ENCODE measurements around the gene VPS4A. TPM values are rescaled to one million over a fixed set of nuclear protein-coding genes. Genes with fewer than 3 reads are reported as not detected.

The VPS4A gene
- 10 to 100 TPM; 31.4 to 33.7 TPM for total RNA-seq

DNA sequence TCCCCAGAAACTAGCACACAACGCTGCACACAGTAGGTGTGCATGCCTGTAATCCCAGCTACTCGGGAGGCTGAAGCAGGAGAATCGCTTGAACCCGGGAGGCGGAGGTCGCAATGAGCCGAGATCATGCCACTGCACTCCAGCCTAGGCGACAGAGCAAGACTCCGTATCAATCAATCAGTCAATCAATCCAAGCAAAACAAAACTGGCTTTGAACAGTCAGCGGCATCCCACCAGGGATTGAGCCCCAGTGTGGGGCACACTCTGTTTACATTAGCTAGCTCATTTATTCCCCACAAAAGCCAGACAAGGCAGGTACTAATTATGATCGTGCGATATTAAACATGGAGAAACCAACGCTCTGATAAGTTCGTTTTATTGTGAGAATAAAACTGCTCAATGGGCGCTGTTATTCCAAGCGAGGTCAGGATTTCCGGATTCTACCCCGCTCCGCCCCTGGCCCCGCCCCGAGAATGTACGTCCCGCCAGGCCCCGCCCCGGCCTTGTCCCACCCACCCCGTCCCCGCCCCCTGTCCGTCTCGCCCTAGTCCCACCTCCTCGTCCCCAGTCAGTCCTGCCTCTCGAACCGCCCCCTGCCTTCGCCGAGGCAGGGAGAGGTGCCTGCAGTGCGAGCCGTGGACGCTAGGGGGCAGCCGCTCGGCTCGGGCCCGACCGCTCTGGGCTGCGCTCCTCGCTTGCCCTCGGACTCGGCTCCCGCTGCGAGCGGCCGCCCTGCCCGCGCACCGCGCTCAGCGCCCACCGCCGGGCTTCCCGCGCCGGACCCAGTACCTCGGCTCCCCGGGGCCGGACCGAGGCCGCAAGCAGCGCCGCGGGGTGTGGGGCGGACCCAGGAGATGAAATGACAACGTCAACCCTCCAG lies at the start of gene VPS4A:
Gene VPS4A (plus strand): TSS at position 698 of the 880 bp plus-strand sequence. CDS start 162 bp downstream, at position 860.
- CTCF ChIA-PET, result interaction anchor here (0.6 to 1.4 kb wide), 6 partner anchors 19 to 1522 kb away, joined by 3 to 8 read pairs (median 4); partner anchors contain the start of genes NIP7, PDF and SNTB2
- POLR2A ChIA-PET, result interaction anchor here (0.6 to 1.0 kb wide), 3 partner anchors 29 to 178 kb away, joined by 3 read pairs; partner anchors contain the start of genes CHTF8 and UTP4
- peaks cover 23% of the 10 kb centered on the region for H3K36me3 Mint-ChIP-seq (ENCODE audit: low read depth)
- H3K9me3 Mint-ChIP-seq (ENCODE audit: insufficient read depth), result no peaks in the 10 kb centered on the region
- peak within 1 kb of the TSS; percentile 98 for H3K27ac Mint-ChIP-seq
- peaks cover 23% of the 10 kb centered on the region for H3K4me1 Mint-ChIP-seq (ENCODE audit: low read depth)
- H3K4me3 Mint-ChIP-seq, result peak within 1 kb of the TSS; percentile 100
- H3K27me3 Mint-ChIP-seq (ENCODE audit: low read depth), result no peaks in the 10 kb centered on the region
- peak; percentile 98 for ATAC-seq
- peak; percentile 97 for DNase-seq

- Mint-ChIP-seq H3K9me3 (ENCODE audit: insufficient read depth) (no peaks in the 10 kb centered on the region), H3K27me3 (ENCODE audit: low read depth) (no peaks in the 10 kb centered on the region), H3K4me1 (ENCODE audit: low read depth) (no peaks in the 10 kb centered on the region), H3K4me3 (no peak overlapping the region), H3K36me3 (ENCODE audit: low read depth) (peaks cover 15% of the 10 kb centered on the region), H3K27ac (no peak overlapping the region)
- POLR2A ChIA-PET, result no interaction called here
- ATAC-seq, result no peak
- CTCF ChIA-PET, result no interaction called here
- DNase-seq, result no peak
These were observed 44.7 kb upstream of the VPS4A start for GRCh38 chr16:69266334-69267063.

GRCh38 chr16:69267633-69268032 lies 43.5 kb upstream of the VPS4A start:
- H3K27ac Mint-ChIP-seq, result no peak overlapping the region
- no peak for ATAC-seq
- ChIA-PET CTCF (no interaction called here), POLR2A (no interaction called here)
- H3K36me3 Mint-ChIP-seq (ENCODE audit: low read depth), result peaks cover 19% of the 10 kb centered on the region
- no peak overlapping the region for H3K4me3 Mint-ChIP-seq
- no peak for DNase-seq
- no peaks in the 10 kb centered on the region for H3K4me1 Mint-ChIP-seq (ENCODE audit: low read depth)
- H3K9me3 Mint-ChIP-seq (ENCODE audit: insufficient read depth), result no peaks in the 10 kb centered on the region
- H3K27me3 Mint-ChIP-seq (ENCODE audit: low read depth), result no peaks in the 10 kb centered on the region

DNA sequence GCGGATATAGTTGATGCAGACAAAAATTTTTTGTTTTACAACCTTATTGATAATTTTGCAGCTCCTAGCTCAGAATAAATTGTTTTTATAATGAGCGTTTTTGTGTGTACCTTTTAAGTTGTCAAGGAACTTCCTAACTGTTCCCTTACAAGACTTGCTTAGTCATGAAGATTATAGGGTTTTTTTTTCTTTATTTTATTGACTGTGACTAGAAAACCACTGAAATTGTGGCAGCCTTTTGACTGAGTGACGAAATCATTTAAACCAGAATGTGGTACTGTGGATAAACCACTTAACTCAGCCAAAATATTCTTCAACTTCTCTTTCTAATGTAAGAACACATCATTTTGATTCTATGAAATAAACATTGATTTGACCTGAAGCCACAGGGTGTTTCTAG lies 40.8 kb upstream of the VPS4A start:
- POLR2A ChIA-PET, result no interaction called here
- no peaks in the 10 kb centered on the region for H3K9me3 Mint-ChIP-seq (ENCODE audit: insufficient read depth)
- no peak overlapping the region for H3K27ac Mint-ChIP-seq
- no peak overlapping the region for H3K4me3 Mint-ChIP-seq
- H3K36me3 Mint-ChIP-seq (ENCODE audit: low read depth), result peaks cover 14% of the 10 kb centered on the region
- H3K4me1 Mint-ChIP-seq (ENCODE audit: low read depth), result no peaks in the 10 kb centered on the region
- CTCF ChIA-PET, result interaction anchor here (0.9 to 2.9 kb wide), 2 partner anchors 120 kb away, joined by 5 to 8 read pairs; no protein-coding TSS in a partner anchor
- DNase-seq (no peak), ATAC-seq (no peak)
- no peaks in the 10 kb centered on the region for H3K27me3 Mint-ChIP-seq (ENCODE audit: low read depth)

- POLR2A ChIA-PET, result no interaction called here
- Mint-ChIP-seq H3K4me1 (ENCODE audit: low read depth) (no peaks in the 10 kb centered on the region), H3K27ac (no peak overlapping the region), H3K36me3 (ENCODE audit: low read depth) (peaks cover 14% of the 10 kb centered on the region), H3K4me3 (no peak overlapping the region), H3K27me3 (ENCODE audit: low read depth) (no peaks in the 10 kb centered on the region), H3K9me3 (ENCODE audit: insufficient read depth) (no peaks in the 10 kb centered on the region)
- ATAC-seq, result no peak
- no peak for DNase-seq
- CTCF ChIA-PET, result interaction anchor here (1.7 to 2.9 kb wide), 2 partner anchors 15 to 120 kb away, joined by 7 to 8 read pairs; no protein-coding TSS in a partner anchor
These were observed 40.3 kb upstream of the VPS4A start for GRCh38 chr16:69270831-69271230.

DNA sequence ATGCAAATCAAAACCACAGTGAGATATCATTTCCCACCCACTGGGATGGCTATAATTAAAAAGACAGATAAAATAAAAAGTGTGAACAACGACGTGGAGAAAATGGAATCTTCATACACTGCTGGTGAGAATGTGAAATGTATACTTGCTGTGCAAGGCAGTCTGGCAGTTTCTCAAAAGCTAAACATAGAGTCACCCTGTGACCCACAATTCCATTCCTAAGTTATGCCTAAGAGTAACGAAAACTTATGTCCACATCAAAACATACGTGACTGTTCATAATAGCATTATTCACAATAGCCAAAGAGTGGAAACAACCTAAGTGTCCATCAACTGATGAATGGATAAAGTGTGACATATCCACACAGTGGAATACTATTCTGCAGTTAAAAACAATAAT lies 38.1 kb upstream of the VPS4A start:
- ATAC-seq, result no peak

GRCh38 chr16:69274699-69275235 lies 36.4 kb upstream of the VPS4A start:
- peaks cover 12% of the 10 kb centered on the region for H3K36me3 Mint-ChIP-seq (ENCODE audit: low read depth)
- H3K9me3 Mint-ChIP-seq (ENCODE audit: insufficient read depth), result no peaks in the 10 kb centered on the region
- H3K4me3 Mint-ChIP-seq, result no peak overlapping the region
- ATAC-seq (no peak), DNase-seq (no peak)
- CTCF ChIA-PET, result interaction anchor here (1.5 kb wide), 1 partner anchor 13 kb away, joined by 4 read pairs; no protein-coding TSS in a partner anchor
- no peaks in the 10 kb centered on the region for H3K27me3 Mint-ChIP-seq (ENCODE audit: low read depth)
- POLR2A ChIA-PET, result no interaction called here
- H3K27ac Mint-ChIP-seq, result no peak overlapping the region
- H3K4me1 Mint-ChIP-seq (ENCODE audit: low read depth), result no peaks in the 10 kb centered on the region

More for the DNA sequence above, 38.1 kb upstream of the VPS4A start:
- H3K4me1 Mint-ChIP-seq (ENCODE audit: low read depth), result no peaks in the 10 kb centered on the region
- peaks cover 14% of the 10 kb centered on the region for H3K36me3 Mint-ChIP-seq (ENCODE audit: low read depth)
- CTCF ChIA-PET, result interaction anchor here (1.5 to 2.9 kb wide), 2 partner anchors 24 to 123 kb away, joined by 3 to 8 read pairs; no protein-coding TSS in a partner anchor
- no peak overlapping the region for H3K4me3 Mint-ChIP-seq
- H3K27me3 Mint-ChIP-seq (ENCODE audit: low read depth), result no peaks in the 10 kb centered on the region
- H3K27ac Mint-ChIP-seq, result no peak overlapping the region
- no peaks in the 10 kb centered on the region for H3K9me3 Mint-ChIP-seq (ENCODE audit: insufficient read depth)
- POLR2A ChIA-PET, result no interaction called here
- no peak for DNase-seq

- POLR2A ChIA-PET, result interaction anchor here (0.6 kb wide), 1 partner anchor 33 kb away, joined by 3 read pairs; no protein-coding TSS in a partner anchor
- no peak for ATAC-seq
- no peaks in the 10 kb centered on the region for H3K27me3 Mint-ChIP-seq (ENCODE audit: low read depth)
These were observed 34.7 kb upstream of the VPS4A start for GRCh38 chr16:69276148-69277115.

GRCh38 chr16:69277413-69277812 lies 33.7 kb upstream of the VPS4A start:
- H3K4me3 Mint-ChIP-seq, result no peak overlapping the region
- H3K4me1 Mint-ChIP-seq (ENCODE audit: low read depth), result no peaks in the 10 kb centered on the region
- DNase-seq (no peak), ATAC-seq (no peak)
- ChIA-PET POLR2A (no interaction called here), CTCF (interaction anchor here (2.1 kb wide), 1 partner anchor 8 kb away, joined by 6 read pairs; no protein-coding TSS in a partner anchor)
- H3K36me3 Mint-ChIP-seq (ENCODE audit: low read depth), result peaks cover 2% of the 10 kb centered on the region
- H3K27me3 Mint-ChIP-seq (ENCODE audit: low read depth), result no peaks in the 10 kb centered on the region
- no peaks in the 10 kb centered on the region for H3K9me3 Mint-ChIP-seq (ENCODE audit: insufficient read depth)
- no peak overlapping the region for H3K27ac Mint-ChIP-seq

More at GRCh38 chr16:69276148-69277115, 34.7 kb upstream of the VPS4A start:
- CTCF ChIA-PET, result interaction anchor here (0.7 to 2.1 kb wide), 3 partner anchors 9 to 163 kb away, joined by 3 to 6 read pairs (median 4); no protein-coding TSS in a partner anchor
- no peak for DNase-seq
- no peaks in the 10 kb centered on the region for H3K4me1 Mint-ChIP-seq (ENCODE audit: low read depth)
- no peak overlapping the region for H3K27ac Mint-ChIP-seq
- peaks cover 5% of the 10 kb centered on the region for H3K36me3 Mint-ChIP-seq (ENCODE audit: low read depth)
- H3K9me3 Mint-ChIP-seq (ENCODE audit: insufficient read depth), result no peaks in the 10 kb centered on the region
- no peak overlapping the region for H3K4me3 Mint-ChIP-seq

DNA sequence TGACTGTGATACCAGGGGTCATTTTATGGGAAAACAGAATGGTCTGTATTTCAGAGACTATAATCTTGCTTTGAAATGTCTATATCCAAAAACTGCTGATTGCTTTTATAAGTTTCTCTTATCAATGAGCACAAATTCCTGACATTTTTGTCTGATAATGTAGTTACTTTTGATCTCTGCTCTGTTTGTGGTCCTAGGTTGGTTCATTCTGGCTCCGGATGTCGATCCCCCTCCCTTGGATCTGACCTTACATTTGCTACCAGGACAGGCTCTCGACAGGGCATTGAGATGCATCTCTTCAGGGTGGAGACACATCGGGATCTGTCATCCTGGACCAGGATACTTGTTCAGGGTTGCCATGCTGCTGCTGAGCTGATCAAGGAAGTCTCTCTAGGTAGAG lies 27.3 kb upstream of the VPS4A start:
- H3K4me1 Mint-ChIP-seq (ENCODE audit: low read depth), result peaks cover 2% of the 10 kb centered on the region
- ChIA-PET CTCF (interaction anchor here (0.7 to 1.2 kb wide), 3 partner anchors 134 to 436 kb away, joined by 3 to 6 read pairs (median 4); no protein-coding TSS in a partner anchor), POLR2A (no interaction called here)
- peaks cover 2% of the 10 kb centered on the region for H3K36me3 Mint-ChIP-seq (ENCODE audit: low read depth)
- ATAC-seq, result no peak
- no peak overlapping the region for H3K4me3 Mint-ChIP-seq
- no peak overlapping the region for H3K27ac Mint-ChIP-seq
- DNase-seq, result no peak
- H3K9me3 Mint-ChIP-seq (ENCODE audit: insufficient read depth), result no peaks in the 10 kb centered on the region
- H3K27me3 Mint-ChIP-seq (ENCODE audit: low read depth), result no peaks in the 10 kb centered on the region
